ENCODE data around the gene ZNF610. TPM values are rescaled to one million over a fixed set of nuclear protein-coding genes. Genes with fewer than 3 reads are reported as not detected.
"Not testable (repeated sequence)": the region's sequence is repeated elsewhere in the genome, so short reads cannot be mapped to it uniquely, and the experiment has no call there.

The ZNF610 gene
- 5.7 TPM for total RNA-seq

DNA sequence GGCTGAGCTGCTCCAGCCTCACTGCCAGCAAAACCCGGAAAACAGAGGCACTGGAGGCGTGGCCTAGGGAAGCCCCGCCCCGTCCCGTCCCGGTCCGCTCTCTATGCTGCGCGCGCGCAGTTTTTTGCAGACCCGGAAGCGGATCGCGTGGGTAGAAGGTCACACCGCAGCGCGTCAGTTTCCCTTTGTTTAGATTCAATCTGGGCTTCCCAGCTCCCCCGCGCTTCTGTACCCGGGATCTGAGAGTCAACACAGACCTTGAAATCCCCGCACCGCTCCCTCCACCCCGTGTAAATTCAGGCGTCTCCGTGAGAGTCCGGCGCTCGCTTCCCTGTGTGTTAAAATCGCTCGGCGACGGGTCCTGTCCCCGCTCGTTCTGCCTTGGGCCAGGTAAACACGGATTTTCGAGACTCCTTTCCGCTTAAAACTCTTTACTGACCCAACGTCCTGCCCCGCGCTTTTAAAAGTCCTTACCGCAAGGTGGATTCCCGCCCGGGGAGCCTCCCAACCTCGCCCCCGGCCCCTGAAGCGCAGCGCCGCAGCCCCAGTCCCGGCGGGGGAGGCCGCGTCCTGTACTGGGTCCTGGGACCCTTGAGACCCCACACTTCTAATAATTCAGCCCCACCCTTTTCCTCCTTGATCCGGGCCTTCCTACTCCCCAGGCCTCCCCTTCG, at the start of gene ZNF610:
ZNF610 (plus strand) TSS at position 127 of the 674 bp plus-strand sequence. CDS start 12,930 bp downstream, outside the sequence.
- no peaks in the 10 kb centered on the region for H3K27me3 ChIP-seq (ENCODE audit: control insufficient read depth in 3 of 3, insufficient read depth in 3 of 3, low read length in 3 of 3)
- H3K27ac ChIP-seq (ENCODE audit: low read depth, low read length): peak within 1 kb of the TSS; percentile 60
- H3K4me3 ChIP-seq (ENCODE audit: low read length in 3 of 3): peak within 1 kb of the TSS; percentile 77 to 91 (median 86)
- peaks cover 4 to 7% (median 6%) of the 10 kb centered on the region in 3 donors for H3K4me1 ChIP-seq (ENCODE audit: control insufficient read depth in 3 of 3, insufficient read depth in 3 of 3, low read length in 3 of 3)
- peaks cover 11 to 17% (median 16%) of the 10 kb centered on the region in 3 donors for H3K9me3 ChIP-seq (ENCODE audit: control insufficient read depth in 3 of 3, low read length in 3 of 3)
- H3K36me3 ChIP-seq (ENCODE audit: control insufficient read depth in 3 of 3, insufficient read depth in 3 of 3, low read length in 3 of 3): no peaks in the 10 kb centered on the region
- peak within 1 kb of the TSS; percentile 87 to 94 (median 89) for H3K9ac ChIP-seq (ENCODE audit: low read depth in 1 of 3, low read length in 3 of 3)

DNA sequence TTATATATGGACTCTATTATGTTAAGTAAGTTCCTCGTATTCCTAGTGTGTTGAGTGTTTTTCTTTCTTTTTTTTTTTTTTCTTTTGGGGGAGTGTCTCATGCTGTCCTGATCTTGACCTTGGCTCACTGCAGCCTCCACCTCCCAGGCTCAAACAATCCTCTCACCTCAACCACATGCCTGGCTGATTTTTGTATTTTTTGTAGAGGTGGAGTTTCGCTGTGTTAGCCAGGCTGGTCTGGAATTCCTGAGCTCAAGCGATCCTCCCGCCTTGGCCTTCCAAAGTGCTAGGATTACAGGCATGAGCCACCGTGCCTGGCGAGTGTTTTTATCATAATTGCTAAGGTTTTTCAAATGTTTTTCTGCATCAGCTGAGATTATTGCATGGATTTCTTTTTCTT, 49.8 kb upstream of the ZNF610 start:
- Histone ChIP-seq H3K4me1 (ENCODE audit: control insufficient read depth in 3 of 3, insufficient read depth in 3 of 3, low read length in 3 of 3) (no peaks in the 10 kb centered on the region), H3K4me3 (ENCODE audit: low read length in 3 of 3) (no peak overlapping the region), H3K36me3 (ENCODE audit: control insufficient read depth in 3 of 3, insufficient read depth in 3 of 3, low read length in 3 of 3) (peaks cover 29 to 59% (median 52%) of the 10 kb centered on the region in 3 donors), H3K27me3 (ENCODE audit: control insufficient read depth in 3 of 3, insufficient read depth in 3 of 3, low read length in 3 of 3) (no peaks in the 10 kb centered on the region), H3K27ac (ENCODE audit: low read depth, low read length) (no peak overlapping the region), H3K9me3 (ENCODE audit: control insufficient read depth in 3 of 3, low read length in 3 of 3) (peaks cover 0 to 3% (median 0%) of the 10 kb centered on the region in 3 donors), H3K9ac (ENCODE audit: low read depth in 1 of 3, low read length in 3 of 3) (no peak overlapping the region)

DNA sequence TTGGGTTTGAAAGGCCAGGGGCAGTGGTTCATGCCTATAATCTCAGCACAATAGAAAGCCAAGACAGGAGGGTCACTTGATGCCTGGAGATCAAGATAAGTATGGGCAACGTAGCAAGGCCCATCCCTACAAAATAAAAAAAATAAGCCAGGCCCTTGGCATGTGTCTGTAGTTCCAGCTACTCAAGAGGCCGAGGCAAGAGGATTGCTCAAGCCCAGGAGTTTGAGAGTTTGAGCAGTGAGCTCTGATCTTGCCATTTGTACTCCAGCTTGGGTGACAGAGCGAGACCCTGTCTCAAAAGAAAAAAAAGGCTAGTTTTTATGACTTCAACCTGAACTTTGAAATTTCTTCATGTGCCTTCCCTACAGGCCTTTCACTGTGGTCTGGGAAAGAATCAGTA, 44.3 kb upstream of the ZNF610 start:
- Histone ChIP-seq H3K9ac (ENCODE audit: low read depth in 1 of 3, low read length in 3 of 3) (no peak overlapping the region), H3K4me1 (ENCODE audit: control insufficient read depth in 3 of 3, insufficient read depth in 3 of 3, low read length in 3 of 3) (peaks cover 3 to 7% (median 4%) of the 10 kb centered on the region in 3 donors), H3K27me3 (ENCODE audit: control insufficient read depth in 3 of 3, insufficient read depth in 3 of 3, low read length in 3 of 3) (no peaks in the 10 kb centered on the region), H3K27ac (ENCODE audit: low read depth, low read length) (no peak overlapping the region), H3K9me3 (ENCODE audit: control insufficient read depth in 3 of 3, low read length in 3 of 3) (peaks cover 0 to 3% (median 0%) of the 10 kb centered on the region in 3 donors), H3K4me3 (ENCODE audit: low read length in 3 of 3) (no peak overlapping the region), H3K36me3 (ENCODE audit: control insufficient read depth in 3 of 3, insufficient read depth in 3 of 3, low read length in 3 of 3) (peaks cover 9 to 26% (median 23%) of the 10 kb centered on the region in 3 donors)

DNA sequence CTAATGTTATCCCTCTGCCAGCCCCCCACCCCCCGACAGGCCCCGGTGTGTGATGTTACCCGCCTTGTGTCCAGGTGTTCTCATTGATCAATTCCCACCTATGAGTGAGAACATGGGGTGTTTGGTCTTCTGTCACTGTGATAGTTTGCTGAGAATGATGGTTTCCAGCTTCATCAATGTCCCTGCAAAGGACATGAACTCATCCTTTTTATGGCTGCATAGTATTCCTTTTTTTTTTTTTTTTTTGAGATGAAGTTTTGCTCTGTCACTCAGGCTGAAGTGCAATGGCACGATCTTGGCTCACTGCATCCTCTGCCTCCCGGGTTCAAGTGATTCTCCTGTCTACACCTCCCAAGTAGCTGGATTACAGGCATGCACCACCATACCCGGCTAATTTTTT, 43.1 kb upstream of the ZNF610 start:
- not testable (repeated sequence) for H3K9ac ChIP-seq (ENCODE audit: low read depth in 1 of 3, low read length in 3 of 3); H3K4me3 ChIP-seq (ENCODE audit: low read length in 3 of 3); H3K27ac ChIP-seq (ENCODE audit: low read depth, low read length); H3K27me3 ChIP-seq (ENCODE audit: control insufficient read depth in 3 of 3, insufficient read depth in 3 of 3, low read length in 3 of 3); H3K9me3 ChIP-seq (ENCODE audit: control insufficient read depth in 3 of 3, low read length in 3 of 3)
- Histone ChIP-seq H3K4me1 (ENCODE audit: control insufficient read depth in 3 of 3, insufficient read depth in 3 of 3, low read length in 3 of 3) (peaks cover 7 to 12% (median 7%) of the 10 kb centered on the region in 3 donors), H3K36me3 (ENCODE audit: control insufficient read depth in 3 of 3, insufficient read depth in 3 of 3, low read length in 3 of 3) (peaks cover 9 to 23% (median 20%) of the 10 kb centered on the region in 3 donors)

DNA sequence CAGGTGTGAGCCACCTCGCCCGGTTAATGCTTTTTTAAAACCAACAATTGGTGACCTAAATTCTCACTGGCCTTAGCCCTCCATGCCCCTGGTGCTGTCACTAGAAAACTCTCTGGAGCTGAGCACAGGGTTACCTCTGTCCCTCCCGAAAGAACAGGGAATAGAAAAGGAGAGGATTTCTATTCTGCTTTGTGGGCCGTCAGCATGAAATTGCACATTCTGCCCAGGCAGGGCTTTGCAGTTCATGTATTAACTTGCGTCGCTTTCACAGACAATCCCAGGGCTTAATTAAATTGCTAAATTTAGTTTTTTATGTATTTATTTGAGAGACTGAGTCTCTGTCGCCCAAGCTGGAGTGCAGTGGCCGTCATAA, 39.7 kb upstream of the ZNF610 start:
- Histone ChIP-seq H3K27ac (ENCODE audit: low read depth, low read length) (peak overlapping the region; percentile 65), H3K9me3 (ENCODE audit: control insufficient read depth in 3 of 3, low read length in 3 of 3) (no peaks in the 10 kb centered on the region), H3K36me3 (ENCODE audit: control insufficient read depth in 3 of 3, insufficient read depth in 3 of 3, low read length in 3 of 3) (peaks cover 21 to 23% (median 23%) of the 10 kb centered on the region in 3 donors), H3K4me1 (ENCODE audit: control insufficient read depth in 3 of 3, insufficient read depth in 3 of 3, low read length in 3 of 3) (peaks cover 9 to 14% (median 10%) of the 10 kb centered on the region in 3 donors), H3K9ac (ENCODE audit: low read depth in 1 of 3, low read length in 3 of 3) (peak overlapping the region; percentile 83 to 90 (median 86)), H3K27me3 (ENCODE audit: control insufficient read depth in 3 of 3, insufficient read depth in 3 of 3, low read length in 3 of 3) (no peaks in the 10 kb centered on the region), H3K4me3 (ENCODE audit: low read length in 3 of 3) (peak overlapping the region; percentile 85 to 92 (median 87))

DNA sequence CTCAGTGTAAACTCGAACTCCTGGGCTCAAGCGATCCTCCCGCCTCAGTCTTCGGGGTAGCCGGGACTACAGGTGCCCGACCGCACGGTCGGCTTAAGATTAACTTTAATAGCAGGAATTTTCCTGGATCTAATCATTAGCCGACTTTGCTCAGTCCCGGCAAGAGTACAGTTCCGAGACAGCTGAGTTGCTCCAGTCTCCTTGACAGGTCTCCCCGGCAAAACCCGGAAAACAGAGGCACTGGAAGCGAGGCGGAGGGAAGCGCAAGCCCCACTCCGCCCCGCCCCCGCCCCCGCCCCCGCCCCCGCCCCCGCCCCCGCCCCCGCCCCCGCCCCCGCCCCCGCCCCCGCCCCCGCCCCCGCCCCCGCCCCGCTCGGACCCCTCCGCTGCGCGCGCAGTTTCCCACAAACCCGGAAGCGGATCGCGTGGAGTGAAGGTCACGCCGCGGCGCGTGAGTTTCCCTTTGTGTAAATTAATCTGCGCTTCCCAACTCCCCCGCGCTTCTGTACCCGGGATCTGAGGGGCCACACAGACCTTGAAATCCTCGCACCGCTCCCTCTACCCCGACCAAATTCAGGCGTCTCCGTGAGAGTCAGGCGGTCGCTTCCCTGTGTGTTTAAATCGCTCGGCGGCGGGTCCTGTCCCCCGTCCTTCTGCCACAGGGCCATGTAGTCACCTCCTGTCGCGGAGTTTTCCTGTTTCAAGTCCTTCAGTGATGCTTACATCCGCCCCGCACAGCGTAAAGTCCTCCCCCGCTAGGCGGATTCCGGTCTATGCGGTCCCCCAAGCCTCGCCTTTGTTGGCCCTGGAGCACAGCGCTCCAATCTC, 39.1 kb upstream of the ZNF610 start, which contains the start of gene ZNF480:
ZNF480 (plus strand) TSS at position 397 of the 828 bp plus-strand sequence. CDS start 3,244 bp downstream, outside the sequence.
- Histone ChIP-seq H3K4me3 (ENCODE audit: low read length in 3 of 3) (peak within 1 kb of the TSS; percentile 92), H3K27ac (ENCODE audit: low read depth, low read length) (peak within 1 kb of the TSS; percentile 94), H3K9me3 (ENCODE audit: control insufficient read depth in 3 of 3, low read length in 3 of 3) (no peaks in the 10 kb centered on the region), H3K9ac (ENCODE audit: low read depth in 1 of 3, low read length in 3 of 3) (peak within 1 kb of the TSS; percentile 94 to 97 (median 95)), H3K27me3 (ENCODE audit: control insufficient read depth in 3 of 3, insufficient read depth in 3 of 3, low read length in 3 of 3) (no peaks in the 10 kb centered on the region), H3K4me1 (ENCODE audit: control insufficient read depth in 3 of 3, insufficient read depth in 3 of 3, low read length in 3 of 3) (peaks cover 9 to 14% (median 10%) of the 10 kb centered on the region in 3 donors), H3K36me3 (ENCODE audit: control insufficient read depth in 3 of 3, insufficient read depth in 3 of 3, low read length in 3 of 3) (peaks cover 26 to 29% (median 28%) of the 10 kb centered on the region in 3 donors)

DNA sequence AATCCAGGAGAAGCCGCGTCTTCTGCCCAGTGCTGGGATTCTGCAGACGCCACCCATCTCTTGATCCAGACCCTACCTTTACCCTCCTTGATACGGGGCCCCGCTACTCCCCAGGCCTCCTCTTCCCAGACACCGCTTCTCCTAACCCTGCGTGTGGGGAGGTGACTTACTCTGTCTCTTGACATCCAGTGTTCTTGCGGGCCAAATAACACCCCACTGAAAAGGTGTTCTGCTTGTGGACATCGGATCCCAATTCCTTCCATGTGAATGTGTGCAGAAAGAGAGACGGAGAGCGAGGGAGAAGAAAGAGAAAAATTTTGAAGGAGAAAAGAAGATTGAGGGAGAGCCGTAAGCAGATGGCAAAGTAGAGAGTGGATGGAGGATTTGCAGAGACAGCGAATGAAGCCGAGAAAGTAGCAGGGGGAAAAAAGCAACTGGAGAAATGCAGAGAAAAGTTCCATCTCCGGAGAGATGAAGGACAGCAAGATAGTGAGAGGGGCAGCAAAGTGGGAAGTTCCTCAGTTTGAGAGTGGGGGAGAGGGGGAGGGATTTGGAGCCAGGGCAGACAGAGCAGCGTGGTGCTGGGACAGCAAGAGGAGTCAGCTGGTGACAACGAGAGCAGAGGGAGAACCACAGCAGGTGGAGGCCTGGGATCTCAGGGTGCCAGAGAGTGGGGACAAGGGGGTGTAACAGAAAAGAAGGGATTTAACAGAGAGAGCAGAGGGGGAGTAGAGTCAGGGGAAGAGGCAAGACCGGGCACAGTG, 38.3 kb upstream of the ZNF610 start:
- Histone ChIP-seq H3K27me3 (ENCODE audit: control insufficient read depth in 3 of 3, insufficient read depth in 3 of 3, low read length in 3 of 3) (no peaks in the 10 kb centered on the region), H3K9me3 (ENCODE audit: control insufficient read depth in 3 of 3, low read length in 3 of 3) (no peaks in the 10 kb centered on the region), H3K4me1 (ENCODE audit: control insufficient read depth in 3 of 3, insufficient read depth in 3 of 3, low read length in 3 of 3) (peaks cover 9 to 14% (median 10%) of the 10 kb centered on the region in 3 donors), H3K27ac (ENCODE audit: low read depth, low read length) (peak overlapping the region; percentile 94), H3K9ac (ENCODE audit: low read depth in 1 of 3, low read length in 3 of 3) (peak overlapping the region; percentile 94 to 97 (median 95)), H3K4me3 (ENCODE audit: low read length in 3 of 3) (peak overlapping the region; percentile 92), H3K36me3 (ENCODE audit: control insufficient read depth in 3 of 3, insufficient read depth in 3 of 3, low read length in 3 of 3) (peaks cover 33 to 37% (median 35%) of the 10 kb centered on the region in 3 donors)

DNA sequence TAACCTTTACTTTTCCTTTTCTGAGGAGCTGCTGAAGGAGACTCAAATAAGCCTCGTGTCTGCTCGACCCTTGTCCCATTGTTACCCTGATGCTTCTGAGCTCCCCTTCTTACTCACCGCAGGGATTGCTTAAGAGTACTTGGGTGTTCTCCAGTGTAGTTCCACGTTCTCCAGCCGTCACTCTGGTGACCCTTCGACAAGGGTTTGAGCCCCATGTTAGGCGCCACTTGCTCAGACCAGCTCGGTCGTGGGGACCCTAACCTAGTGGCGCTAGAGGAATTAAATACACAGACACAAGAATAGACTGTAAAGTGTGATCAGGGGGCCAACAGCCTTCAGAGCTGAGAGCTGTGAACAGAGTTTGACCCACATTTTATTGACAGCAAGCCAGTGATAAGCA, 28.8 kb upstream of the ZNF610 start:
- Histone ChIP-seq H3K9ac (ENCODE audit: low read depth in 1 of 3, low read length in 3 of 3) (no peak overlapping the region), H3K4me1 (ENCODE audit: control insufficient read depth in 3 of 3, insufficient read depth in 3 of 3, low read length in 3 of 3) (no peaks in the 10 kb centered on the region), H3K36me3 (ENCODE audit: control insufficient read depth in 3 of 3, insufficient read depth in 3 of 3, low read length in 3 of 3) (peaks cover 53 to 83% (median 75%) of the 10 kb centered on the region in 3 donors), H3K9me3 (ENCODE audit: control insufficient read depth in 3 of 3, low read length in 3 of 3) (peaks cover 26 to 40% (median 31%) of the 10 kb centered on the region in 3 donors), H3K27ac (ENCODE audit: low read depth, low read length) (no peak overlapping the region), H3K27me3 (ENCODE audit: control insufficient read depth in 3 of 3, insufficient read depth in 3 of 3, low read length in 3 of 3) (no peaks in the 10 kb centered on the region), H3K4me3 (ENCODE audit: low read length in 3 of 3) (peak overlapping the region in 1 of 3 donors; percentile 38)

DNA sequence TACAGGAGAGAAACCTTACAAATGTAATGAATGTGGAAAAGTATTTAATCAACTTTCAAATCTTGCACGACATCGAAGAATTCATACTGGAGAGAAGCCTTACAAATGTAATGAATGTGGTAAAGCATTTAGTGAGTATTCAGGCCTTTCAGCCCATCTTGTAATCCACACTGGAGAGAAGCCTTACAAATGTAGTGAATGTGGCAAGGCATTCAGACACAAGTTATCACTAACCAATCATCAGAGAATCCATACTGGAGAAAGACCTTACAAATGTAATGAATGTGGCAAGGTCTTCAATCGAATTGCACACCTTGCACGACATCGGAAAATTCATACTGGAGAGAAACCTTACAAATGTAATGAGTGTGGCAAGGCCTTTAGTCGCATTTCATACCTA, 13.6 kb upstream of the ZNF610 start:
- Histone ChIP-seq H3K4me1 (ENCODE audit: control insufficient read depth in 3 of 3, insufficient read depth in 3 of 3, low read length in 3 of 3) (no peaks in the 10 kb centered on the region), H3K36me3 (ENCODE audit: control insufficient read depth in 3 of 3, insufficient read depth in 3 of 3, low read length in 3 of 3) (peaks cover 44 to 59% (median 51%) of the 10 kb centered on the region in 3 donors), H3K27me3 (ENCODE audit: control insufficient read depth in 3 of 3, insufficient read depth in 3 of 3, low read length in 3 of 3) (no peaks in the 10 kb centered on the region), H3K9me3 (ENCODE audit: control insufficient read depth in 3 of 3, low read length in 3 of 3) (peaks cover 30 to 77% (median 42%) of the 10 kb centered on the region in 3 donors), H3K4me3 (ENCODE audit: low read length in 3 of 3) (peak overlapping the region in 1 of 3 donors; percentile 62), H3K9ac (ENCODE audit: low read depth in 1 of 3, low read length in 3 of 3) (no peak overlapping the region), H3K27ac (ENCODE audit: low read depth, low read length) (no peak overlapping the region)
